GM18507 (cell line): ENCODE measurements around the gene CLEC4D.
"Not testable (repeated sequence)": the region's sequence is repeated elsewhere in the genome, so short reads cannot be mapped to it uniquely, and the experiment has no call there.

Experiments
- DNase-seq: peaks from one replicate; pipeline ENCODE4 v3.0.0; 2011; ENCODE audit warnings: low read depth; ENCODE audit not compliant: insufficient read length; ENCODE audit errors: extremely low spot score
- FAIRE-seq: peaks from 2 replicates; lab custom pipeline; 2011; peaks lifted over from hg19 to GRCh38; lab: Jason Lieb, UNC

The CLEC4D gene

DNA sequence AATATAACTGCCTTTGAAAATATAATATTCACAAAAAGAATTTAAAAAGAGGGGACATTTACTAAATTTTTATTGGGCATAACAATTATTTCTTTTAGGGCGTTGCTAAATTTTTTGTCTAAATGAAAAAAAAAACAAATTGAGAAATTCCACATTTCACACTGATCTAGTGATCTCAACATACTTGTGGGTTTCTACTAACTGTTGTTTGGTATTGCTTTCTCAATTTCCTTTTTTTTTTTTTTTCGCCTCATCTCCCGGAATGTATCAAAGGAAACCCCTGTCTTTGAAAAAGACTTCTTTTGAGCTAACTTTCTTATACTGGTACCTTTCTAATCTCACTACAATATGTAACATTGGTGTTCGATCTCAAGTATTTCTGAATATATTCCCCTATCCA is at the start of gene CLEC4D:
Gene CLEC4D, plus strand, starts transcription at position 248 of the 400 bp plus-strand sequence. CDS start 230 bp downstream, outside the sequence.
- DNase-seq (no peak), FAIRE-seq (no peak)

DNA sequence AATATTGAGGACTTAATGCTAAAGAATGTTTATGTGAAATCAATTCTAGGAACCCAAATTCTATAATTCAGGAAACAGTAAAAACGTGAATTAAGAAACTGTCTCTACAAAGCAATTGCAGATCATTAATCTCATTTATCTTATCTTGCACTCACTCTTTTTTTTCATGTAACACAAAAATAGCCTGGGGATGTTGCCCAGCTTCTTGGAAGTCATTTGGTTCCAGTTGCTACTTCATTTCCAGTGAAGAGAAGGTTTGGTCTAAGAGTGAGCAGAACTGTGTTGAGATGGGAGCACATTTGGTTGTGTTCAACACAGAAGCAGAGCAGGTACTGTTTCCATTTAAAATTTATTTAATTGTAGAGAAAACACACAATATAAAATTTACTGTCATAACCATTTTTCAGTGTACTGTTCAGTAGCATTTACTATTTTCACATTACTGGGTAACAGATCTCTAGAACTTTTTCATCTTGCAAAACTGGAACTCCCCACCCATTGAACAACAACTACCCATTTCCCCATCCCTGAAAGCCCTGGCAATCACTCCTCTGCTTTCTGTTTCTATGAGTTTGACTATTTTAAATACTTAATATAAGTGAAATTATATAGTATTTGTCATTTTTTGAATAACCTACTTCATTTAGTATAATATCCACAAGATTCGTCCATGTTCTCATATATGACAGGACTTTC is 47.9 kb upstream of the CLEC4D start:
- no peak for DNase-seq
- peak; percentile 21 for FAIRE-seq

DNA sequence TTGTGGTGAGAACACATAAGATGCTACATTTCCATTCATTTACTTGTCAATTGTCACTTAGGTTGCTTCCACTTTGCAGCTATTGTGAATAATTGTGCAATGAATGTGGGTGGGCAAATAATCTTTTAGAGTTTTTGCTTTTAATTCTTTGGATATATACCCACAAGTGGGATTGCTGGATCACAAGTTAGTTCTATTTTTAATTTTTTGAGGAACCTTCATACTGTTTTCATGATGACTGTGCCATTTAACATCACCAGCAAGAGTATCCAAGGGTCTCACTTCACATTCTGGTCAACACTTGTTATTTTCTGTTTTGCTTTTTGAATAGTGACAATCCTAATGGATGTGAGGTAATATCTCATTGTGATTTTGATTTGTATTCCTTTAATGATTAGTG is 47.1 kb upstream of the CLEC4D start:
- no peak for DNase-seq
- peak; percentile 31 for FAIRE-seq

DNA sequence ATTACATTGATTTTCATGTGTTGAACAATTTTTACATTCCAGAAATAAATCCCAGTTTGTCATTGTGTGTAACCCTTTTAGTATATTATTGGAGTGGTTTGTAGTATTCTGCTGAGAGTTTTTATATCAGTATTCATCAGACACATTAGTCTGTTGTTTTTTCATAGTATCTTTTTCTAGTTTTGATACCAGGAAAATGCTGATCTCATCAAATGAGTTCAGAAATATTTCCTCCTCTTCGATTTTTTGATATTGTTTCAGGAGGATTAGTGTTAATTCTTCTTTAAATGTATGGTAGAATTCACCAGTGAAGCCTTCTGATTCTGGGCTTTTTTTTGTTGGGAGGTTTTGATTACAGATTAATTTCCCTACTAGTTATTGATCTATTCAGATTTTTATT is 42.2 kb upstream of the CLEC4D start:
- FAIRE-seq (no peak), DNase-seq (no peak)

DNA sequence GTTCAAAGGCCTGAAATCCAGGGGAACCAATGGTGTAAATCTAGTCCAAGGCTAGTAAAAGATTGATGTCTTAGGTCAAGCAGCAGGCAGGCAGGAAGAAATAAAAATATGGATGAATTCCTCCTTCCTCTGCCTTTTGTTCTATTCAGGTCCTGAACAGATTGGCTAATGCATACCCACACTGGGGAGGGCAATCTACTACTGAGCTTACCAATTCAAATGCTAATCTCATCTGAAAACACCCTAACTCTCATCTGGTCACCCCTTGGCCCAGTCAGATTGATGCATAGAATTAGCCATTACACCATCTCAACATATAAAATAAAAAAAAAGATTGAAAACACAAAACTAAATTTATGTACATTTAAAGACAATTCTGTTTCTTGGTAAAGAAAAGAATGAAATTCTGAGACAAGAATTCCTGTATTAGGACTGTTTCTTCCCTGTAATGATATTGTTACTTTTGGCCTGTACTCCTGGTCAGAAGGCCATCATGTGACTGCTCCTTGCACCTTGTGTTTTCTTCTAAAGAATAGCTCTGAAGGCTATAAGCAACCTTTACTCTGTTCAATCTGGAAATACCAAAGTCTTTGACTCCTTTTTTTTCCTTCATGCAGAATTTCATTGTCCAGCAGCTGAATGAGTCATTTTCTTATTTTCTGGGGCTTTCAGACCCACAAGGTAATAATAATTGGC is 37.6 kb upstream of the CLEC4D start:
- DNase-seq (no peak), FAIRE-seq (no peak)

DNA sequence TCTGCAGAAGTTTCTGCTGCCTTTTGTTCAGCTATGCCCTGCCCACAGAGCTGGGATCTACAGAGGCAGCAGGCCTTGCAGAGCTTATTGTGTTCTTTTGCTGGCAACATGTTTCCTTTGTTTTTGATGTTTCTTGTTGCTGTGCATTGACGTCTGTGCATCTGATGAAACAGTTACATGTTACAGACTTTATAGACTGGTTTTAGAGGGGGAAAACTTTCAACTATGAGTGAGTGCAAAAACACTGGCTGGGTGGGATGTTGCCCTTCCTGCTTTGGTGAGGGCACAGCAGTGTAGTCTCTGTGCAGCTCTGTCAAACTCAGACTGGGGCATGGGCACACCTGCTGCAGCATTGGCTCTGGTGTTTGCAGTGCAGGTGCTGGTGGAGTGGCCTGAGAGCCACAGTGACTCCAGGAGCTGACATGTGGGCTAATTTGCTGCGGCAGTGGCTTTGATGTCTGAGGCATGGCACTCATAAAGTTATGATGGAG is 30.7 kb upstream of the CLEC4D start:
- DNase-seq = no peak
- FAIRE-seq = no peak

DNA sequence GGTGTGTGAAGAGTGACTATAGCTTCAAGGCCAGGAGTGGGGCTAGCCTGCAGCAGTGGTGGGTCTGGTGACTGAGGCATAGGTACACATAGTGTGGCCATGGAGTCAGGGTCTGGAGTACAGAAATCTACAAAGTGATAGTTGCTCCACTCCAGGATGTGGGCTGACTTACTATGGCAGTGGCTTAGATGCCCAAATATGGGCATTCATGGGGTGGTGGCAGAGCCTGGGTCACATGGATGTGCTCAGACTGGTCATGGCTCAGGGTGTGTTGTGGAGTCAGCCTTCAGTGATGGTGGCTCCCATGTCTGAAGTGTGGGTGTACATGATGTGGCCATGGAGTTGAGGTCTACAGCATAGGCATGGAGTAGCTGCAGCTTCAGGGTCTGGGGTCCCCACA is 30.2 kb upstream of the CLEC4D start:
- FAIRE-seq (no peak), DNase-seq (no peak)

DNA sequence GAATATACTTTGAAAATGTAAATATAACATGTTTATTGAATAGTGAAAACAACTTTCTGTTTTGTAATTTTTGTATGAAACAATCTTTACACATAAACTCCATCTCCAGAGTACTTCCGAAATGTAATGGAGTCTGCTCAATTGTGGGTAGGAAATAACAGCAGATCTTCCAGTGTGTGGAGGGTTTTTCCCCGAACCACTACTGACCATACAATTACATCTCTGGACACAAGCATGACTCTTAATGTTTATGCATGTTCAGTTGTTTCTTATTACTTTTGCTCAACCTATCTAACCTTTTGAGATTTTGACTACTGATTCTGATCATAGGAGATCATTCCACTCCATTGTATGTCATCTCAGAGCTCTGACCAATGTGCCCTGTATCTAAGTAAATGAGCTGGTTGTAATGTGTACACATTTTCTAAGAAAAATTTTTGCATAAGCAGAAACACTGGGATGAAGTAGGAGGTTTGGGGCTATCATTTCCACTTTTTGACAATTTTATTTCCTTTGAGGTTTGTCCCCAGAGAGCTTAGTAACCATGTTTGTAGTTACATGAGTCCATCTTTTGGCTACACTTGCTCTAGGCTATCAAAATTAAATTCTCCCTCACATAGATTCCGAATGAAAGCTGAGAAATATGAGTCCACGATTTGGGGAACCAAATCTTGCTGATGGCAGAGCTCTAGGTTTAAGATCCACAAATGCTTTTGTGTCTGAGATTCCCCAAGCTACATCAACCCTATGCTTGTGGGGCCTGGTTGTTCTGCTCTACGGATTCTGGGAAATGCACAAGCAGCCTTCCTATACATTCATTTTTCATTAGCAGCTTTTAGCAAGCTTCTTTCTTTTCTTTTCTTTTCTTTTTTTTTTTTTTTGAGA is 21.4 kb upstream of the CLEC4D start:
- DNase-seq = no peak
- peak; percentile 44 for FAIRE-seq

DNA sequence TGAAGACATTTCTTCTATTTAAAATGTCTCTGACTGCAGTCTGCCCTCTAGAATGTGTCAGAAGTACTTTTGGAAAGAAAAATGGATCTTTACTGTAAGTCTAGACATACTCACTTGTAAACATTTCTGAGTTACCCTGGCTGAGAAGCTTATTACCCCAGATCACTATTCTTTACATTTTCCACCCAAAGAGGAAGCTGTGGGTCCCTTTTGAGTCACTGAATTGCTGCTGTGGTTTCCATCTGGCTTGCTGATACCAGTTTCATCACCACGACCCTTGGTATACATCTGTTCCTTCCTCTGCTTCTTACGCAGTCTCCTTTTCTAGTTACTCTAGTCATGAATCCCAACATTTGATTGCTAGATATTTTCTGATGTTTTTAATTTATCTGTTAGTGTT is 20.2 kb upstream of the CLEC4D start:
- peak; percentile 99 for FAIRE-seq
- DNase-seq = peak; percentile 60

DNA sequence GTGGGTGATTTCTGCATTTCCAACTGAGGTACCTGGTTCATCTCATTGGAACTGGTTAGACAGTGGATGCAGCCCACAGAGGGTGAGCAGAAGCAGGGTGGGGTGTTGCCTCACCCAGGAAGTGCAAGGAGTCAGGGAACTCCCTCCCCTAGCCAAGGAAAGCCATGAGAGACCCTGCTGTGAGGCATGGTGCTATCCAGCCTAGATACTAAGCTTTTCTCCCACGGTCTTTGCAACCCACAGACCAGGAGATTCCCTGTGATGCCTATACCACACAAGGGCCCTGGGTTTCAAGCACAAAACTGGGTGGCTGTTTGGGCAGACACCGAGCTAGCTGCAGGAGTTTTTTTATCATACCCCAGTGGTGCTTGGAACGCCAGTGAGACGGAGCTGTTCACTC is 17.6 kb upstream of the CLEC4D start:
- not testable (repeated sequence) for FAIRE-seq

DNA sequence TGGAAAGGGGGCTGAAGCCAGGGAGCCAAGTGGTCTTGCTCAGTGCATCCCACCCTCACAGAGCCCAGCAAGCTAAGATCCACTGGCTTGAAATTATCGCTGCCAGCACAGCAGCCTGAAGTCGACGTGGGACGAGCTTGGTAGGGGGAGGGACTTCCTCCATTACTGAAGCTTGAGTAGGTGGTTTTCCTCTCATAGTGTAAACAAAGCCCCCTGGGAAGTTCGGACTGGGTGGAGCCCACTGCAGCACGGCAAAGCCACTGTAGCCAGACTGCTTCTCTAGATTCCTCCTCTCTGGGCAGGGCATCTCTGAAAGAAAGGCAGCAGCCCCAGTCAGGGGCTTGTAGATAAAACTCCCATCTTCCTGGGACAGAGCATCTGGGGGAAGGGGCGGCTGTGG is 17.2 kb upstream of the CLEC4D start:
- DNase-seq, FAIRE-seq: not testable (repeated sequence)

More for the DNA sequence above, 17.6 kb upstream of the CLEC4D start:
- DNase-seq = not testable (repeated sequence)

DNA sequence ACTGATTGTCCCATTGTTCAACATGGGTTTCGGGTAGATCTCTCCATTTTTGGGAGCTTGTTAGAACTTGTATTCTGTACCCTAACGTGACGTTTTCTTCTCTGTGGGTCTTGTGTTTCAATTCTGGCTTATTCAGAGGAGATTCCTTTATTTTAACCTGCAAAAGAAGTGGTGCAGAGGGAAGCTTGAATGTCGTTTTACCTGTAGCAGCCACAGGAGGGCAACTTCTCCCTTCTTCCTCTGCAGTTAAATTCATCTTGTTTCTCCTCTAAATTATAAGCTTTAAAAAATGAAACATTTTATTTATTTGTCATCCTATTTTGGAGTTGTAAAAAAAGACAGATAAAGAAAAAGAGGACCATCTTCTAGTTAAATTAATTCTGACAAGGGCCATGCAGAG is 13.7 kb upstream of the CLEC4D start:
- FAIRE-seq = no peak
- no peak for DNase-seq

DNA sequence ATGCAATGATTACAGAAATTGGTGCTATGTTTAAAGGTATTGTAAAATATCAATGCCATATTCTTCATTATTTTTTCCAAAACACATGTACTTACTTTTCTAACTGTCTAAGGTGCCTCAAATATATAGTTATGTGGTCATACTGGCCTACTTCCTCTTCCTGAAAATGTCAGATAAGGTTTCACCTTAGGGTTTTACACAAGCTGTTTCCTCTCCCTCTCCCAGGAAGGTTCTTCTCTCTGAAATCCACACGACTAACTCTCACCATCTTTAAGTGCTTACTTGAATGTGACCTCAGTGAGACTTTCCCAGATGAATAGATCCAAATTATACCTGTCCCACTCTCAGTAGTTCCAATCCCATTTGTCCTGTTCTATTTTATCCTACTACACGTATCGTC is 11.6 kb upstream of the CLEC4D start:
- FAIRE-seq (peak; percentile 60), DNase-seq (no peak)

DNA sequence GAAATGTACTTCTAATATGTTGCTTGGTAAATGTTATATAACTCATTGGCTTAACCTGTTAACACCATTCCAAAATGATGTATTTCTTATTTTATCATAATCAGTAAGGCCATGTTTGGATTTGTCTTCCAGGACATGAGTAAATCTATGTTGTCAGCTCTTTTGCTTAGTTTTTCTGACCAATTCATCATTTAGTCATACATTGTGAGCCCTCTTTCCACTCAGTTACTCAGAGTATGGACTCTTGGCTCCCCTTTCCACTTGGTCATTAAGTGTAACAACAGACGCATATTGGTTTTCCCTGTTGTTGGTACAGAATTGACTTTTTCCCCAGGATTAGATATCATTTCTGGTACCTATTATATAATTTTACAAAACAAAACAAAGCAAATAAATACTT is 9.0 kb upstream of the CLEC4D start:
- peak; percentile 47 for FAIRE-seq
- no peak for DNase-seq

DNA sequence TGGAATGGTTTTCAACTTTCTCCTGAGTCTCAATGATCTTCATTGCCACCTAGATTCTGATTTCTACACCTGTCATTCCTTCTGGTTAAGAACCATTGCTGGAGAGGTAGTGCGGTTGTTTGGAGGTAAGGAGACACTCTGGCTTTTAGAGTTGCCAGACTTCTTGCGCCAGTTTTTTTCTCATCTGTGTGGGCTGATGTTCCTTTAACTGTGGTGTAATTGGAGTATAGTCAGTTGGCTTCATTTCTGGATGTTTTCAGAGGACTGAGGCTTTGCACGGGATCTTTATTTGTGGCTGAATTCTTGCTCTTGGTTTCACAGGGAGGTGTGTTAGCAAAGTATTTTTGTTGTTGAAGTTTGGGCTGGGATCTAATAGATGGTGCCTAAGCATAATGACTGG is 5.7 kb upstream of the CLEC4D start:
- DNase-seq (no peak), FAIRE-seq (no peak)

DNA sequence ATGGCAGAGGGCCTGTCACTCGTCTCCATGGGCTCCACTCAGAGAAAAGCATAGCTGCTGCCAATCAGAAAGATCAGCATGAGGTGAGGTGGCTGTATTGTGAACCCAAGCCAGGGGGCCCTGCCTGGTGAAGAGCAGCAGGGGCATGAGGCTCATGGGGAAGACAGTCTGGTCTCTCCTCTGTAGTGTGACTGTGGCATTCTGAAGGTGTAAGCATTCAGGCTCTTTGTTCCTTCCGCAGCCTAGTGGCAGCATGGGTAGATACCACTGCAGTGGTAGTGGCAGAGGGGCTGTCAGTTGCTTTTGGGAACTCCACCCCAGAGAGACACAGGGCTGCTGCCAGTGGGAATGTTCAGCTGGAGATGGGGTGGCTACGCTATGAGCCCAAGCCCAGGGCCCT is 5.1 kb upstream of the CLEC4D start:
- FAIRE-seq (no peak), DNase-seq (no peak)

DNA sequence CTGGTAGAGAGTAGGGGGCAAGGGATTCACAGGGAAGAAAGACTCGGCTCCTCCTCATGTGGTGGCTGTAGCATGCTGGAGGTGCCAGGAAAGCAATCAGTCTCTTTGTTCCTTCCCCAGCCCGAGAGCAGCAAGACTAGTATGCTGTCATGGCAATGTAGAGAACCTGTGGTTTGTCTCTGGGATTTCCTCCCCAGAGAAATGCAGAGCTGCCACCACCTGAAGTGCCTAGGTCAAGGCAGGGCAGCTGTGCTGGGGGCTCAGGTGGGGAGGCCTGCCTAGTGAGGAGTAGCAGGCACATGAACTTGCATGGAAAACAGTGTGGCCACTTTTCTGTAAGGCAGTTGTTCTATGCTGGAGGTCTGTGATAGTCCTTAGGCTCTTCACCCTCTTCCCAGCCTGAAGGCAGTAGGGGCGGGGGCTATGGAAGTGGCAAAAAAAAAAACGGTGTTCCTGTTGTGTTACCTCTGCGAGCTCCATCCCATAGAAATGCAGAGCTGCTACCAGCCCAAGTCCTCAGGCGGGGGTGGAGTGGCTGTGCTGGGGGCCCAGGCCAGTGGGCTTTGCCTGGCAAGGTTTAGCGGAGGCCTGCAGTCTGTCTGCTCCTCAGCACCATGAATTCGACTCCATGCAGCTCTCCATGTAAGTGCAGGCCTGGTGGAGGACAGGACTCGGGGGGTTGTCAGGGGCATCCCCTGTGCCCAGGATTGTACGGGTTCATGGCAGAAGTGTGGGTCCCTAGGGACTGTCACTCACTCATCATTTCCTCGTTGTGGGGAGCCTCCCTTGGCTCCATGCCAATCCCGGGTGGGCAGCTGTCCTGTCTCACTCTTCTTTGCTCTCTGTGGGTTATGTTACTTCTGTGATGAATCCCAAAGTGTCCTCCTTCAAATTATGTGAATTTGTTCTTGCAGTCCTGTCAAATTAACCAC is 4.1 kb upstream of the CLEC4D start:
- peak; percentile 69 for FAIRE-seq
- no peak for DNase-seq

DNA sequence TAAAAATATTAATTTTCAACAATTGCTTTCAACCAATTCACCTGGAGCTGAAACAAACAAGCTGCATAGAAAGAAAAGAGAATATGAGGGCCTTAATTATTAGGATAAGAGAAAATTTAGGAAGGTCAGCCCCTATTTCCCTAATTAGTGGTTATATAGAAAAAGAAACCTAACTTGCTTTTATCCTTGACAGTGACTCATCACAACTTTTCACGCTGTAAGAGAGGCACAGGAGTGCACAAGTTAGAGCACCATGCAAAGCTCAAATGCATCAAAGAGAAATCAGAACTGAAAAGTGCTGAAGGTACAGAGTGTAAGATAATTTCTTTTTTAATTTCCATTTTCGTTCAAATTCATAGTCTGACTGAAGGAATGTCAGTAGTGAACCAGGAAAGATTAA is 4.7 kb downstream of the CLEC4D start:
- FAIRE-seq (no peak), DNase-seq (no peak)

DNA sequence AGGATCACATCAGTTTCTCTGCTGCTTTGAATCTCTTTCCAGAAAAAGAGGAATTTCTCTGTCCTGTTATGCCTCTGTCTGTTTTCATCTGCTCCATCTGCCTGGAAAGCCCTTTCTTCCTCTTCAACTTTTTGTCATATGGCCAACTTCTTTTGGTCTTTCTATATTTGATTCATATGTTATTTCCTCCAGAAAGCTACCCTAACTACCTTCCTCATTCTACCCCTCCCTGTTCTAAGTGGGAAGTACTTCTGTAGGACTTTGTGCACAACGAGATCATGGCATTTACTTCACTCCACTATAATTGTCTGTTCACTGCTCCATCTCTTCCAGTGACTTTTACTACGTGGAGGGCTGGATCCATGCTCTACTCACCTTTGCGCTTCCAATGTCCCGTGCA is 5.9 kb downstream of the CLEC4D start:
- DNase-seq = no peak
- no peak for FAIRE-seq
